HG03469 (cell line): ENCODE data around the gene PRSS56.

Experiments used
- ATAC-seq: cut with Tn5 transposase; IDR thresholded peaks from one replicate; pipeline ENCODE4 v1.9.1; 2021; ENCODE audit warnings: mild to moderate bottlenecking, moderate library complexity, moderate number of reproducible peaks; ENCODE audit not compliant: unreplicated experiment

The PRSS56 gene

GRCh38 chr2:232539298-232540231 lies 19.4 kb downstream of the PRSS56 start, which contains the start of gene CHRNG:
Gene CHRNG, plus strand, starts transcription at chr2:232539692. Its CDS starts 56 bp downstream, at chr2:232539748.
- ATAC-seq, result no peak

GRCh38 chr2:232540441-232541041 lies 20.4 kb downstream of the PRSS56 start:
- no peak for ATAC-seq

DNA sequence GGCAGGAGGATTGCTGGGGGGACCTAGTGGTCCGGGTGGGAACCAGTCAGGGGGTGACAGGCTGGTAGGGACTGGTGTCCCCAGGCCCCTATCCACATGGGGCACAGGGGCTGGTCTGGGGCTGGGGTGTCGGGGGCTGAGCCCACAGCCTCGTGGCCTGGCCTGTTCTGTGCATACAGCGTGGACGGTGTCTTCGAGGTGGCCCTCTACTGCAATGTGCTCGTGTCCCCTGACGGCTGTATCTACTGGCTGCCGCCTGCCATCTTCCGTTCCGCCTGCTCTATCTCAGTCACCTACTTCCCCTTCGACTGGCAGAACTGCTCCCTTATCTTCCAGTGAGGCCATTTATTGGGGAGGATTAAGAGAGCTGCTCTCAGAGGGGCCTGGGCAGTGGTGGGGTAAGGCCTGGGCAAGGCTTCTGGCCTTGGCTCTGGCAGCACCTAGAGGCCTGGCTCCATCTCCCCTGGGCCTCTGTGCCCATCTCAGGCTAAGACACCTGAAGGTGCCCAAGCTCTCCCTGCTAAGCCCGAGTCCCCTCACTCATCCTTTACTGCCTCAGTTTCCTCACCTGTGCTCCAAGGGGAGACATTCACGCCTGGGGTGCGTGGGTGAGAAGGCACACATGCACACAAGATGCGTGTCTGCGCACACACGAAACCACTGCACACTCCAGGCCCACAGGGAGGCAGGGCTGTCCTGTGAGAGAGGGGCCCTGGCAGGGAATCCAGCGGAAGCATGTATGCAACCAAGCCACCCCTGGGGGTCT lies 21.2 kb downstream of the PRSS56 start:
- no peak for ATAC-seq

DNA sequence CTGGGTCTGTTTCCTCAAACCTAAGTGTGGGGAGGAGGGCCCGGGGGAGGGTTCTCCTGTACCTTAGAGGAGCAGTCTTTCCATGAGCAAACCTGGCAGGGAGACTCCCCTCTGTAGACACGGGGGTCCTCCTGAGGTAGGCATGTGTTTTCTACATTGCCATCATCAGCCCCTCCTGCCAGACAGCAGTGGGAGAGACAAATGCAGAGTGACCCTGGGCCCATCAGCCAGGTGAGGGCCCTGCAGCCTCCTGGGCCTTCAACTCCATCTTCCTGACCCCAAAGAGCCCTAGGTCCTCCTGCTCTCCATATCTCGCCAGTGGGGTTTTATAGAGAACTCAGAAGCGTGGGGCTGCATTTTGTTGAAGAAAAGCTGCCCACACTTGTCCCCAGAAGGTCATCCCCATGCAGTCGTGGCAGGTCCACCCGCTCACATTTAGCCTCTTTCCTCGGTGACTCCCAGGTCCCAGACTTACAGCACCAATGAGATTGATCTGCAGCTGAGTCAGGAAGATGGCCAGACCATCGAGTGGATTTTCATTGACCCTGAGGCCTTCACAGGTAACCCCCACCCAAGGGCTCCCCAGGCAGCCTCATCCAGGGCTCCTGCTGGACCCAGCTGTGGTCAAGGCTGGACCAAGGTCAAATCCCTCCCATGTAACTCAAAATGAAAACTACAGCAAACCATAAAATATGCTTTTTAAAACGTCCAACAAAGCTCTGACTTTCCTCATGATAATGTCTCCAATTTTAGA lies 21.9 kb downstream of the PRSS56 start:
- no peak for ATAC-seq

DNA sequence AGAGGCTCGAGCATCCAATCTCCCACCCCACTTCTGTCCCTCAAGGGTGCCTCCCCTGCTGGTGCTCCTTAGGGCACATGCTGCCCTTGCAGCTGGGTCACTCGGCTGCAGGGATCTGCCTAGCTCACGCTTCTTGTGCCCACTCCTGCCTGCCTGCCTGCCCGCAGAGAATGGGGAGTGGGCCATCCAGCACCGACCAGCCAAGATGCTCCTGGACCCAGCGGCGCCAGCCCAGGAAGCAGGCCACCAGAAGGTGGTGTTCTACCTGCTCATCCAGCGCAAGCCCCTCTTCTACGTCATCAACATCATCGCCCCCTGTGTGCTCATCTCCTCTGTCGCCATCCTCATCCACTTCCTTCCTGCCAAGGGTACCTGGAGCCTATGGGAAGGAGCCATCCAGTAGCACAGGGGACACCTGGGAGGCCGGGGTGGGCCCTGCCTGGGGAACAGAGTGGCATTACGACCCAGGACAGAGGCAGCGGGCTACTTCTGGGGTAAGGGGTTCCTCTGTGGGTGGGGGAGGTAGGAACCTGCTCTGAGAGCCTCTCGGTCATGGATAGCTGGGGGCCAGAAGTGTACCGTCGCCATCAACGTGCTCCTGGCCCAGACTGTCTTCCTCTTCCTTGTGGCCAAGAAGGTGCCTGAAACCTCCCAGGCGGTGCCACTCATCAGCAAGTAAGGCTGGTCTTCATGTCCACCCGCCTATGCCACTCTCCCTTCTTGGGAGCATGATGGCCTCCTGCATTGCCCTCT lies 22.7 kb downstream of the PRSS56 start:
- ATAC-seq, result no peak

- ATAC-seq, result no peak
Observed at GRCh38 chr2:232543491-232543890, 23.3 kb downstream of the PRSS56 start.

DNA sequence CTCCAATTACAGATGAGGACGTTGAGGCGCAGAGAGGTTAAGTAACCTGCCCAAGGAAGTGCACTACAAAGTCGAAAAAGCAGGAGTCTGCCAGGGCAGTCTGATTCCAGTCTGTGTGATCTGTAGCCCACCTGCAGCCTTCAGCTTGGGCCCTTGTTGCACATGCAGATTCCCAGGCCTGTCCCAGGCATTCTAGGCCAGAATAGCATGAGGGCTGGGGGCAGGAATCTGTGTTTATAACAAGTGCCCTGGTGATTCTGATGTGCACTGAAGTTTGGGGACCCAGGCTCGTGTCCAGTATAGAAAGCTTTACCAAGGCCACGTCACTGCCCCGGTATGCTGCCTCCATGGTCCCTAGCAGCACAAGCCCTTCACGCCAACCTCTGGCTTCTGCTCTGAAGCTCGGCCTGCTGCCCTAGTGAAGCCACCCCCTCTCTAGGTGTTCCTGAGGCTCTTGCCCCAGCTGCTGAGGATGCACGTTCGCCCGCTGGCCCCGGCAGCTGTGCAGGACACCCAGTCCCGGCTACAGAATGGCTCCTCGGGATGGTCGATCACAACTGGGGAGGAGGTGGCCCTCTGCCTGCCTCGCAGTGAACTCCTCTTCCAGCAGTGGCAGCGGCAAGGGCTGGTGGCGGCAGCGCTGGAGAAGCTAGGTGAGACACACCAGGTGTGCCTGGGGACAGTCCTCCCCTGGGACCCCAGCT lies 23.9 kb downstream of the PRSS56 start:
- no peak for ATAC-seq

DNA sequence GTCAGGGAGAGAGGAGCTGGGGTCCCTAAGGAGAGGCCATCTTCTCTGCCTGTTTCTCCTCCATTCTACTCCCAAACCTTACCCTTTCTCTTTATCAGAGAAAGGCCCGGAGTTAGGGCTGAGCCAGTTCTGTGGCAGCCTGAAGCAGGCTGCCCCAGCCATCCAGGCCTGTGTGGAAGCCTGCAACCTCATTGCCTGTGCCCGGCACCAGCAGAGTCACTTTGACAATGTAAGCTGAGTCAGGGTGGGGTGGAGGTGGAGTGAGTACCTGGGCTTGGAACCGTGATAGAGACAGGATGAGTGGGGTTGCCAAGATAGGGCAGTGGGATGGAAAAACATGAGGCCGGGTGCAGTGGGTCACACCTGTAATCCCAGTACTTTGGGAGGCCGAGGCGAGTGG lies 24.5 kb downstream of the PRSS56 start:
- no peak for ATAC-seq

DNA sequence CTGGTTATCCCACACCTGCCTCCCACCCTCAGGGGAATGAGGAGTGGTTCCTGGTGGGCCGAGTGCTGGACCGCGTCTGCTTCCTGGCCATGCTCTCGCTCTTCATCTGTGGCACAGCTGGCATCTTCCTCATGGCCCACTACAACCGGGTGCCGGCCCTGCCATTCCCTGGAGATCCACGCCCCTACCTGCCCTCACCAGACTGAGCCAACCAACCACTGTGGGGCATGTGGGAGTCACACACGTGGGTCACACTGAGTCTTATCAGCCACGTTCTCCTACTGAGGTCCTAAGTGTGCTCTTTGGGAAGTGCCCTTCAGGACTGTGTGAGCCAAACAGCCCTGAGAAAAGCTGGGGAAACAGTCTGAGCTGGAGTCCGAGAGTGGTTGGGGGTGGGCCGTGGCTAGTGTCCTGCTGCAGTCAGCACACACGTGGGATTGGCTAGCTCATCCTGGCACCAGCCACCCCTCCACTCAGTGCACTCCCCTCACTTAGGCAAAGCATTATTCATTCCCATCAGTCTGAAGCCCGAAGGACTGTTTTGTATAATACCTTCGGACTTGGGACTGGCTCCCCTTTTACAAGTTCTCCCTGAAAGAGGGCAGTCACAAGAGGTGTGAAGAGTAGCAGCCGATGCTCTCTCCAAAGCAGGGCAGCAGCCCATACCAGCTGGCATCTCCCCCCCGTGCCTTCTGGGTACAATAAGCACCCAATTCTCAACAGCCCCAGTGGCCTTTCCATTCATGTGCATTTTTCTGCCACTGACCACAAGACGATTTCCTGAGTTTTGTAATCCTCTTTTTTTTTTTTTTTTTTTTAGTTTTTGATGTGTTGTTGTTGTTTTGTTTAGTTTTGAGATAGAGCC lies 25.6 kb downstream of the PRSS56 start:
- no peak for ATAC-seq

- no peak for ATAC-seq
Observed at GRCh38 chr2:232547991-232548390, 27.8 kb downstream of the PRSS56 start.

DNA sequence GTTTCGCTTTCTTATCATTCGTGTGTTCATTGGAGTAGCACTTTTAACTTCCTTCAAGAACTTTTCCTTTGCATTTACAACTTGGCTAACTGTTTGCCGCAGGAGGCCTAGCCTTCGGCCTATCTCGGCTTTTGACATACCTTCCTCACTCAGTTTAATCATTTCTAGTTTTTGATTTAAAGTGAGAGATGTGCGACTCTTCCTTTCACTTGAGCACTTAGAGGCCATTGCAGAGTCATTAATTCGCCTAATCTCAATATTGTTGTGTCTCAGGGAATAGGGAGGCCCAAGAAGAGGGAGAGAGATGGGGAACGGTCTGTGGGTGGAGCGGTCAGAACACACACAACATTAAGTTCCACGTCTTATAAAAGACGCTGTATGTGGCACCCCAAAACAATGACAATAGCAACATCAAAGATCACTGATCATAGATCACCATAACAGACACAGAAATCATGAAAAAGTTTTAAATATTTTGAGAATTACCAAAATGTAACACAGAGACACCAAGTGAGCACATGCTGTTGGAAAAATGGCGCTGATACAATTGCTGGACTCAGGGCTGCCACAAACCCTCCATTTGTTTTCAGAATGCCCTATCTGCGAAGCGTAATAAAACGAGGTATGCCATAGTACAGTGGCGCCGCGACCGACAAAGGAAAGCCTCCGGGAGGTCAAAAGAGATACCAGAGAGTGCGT lies 29.6 kb downstream of the PRSS56 start:
- no peak for ATAC-seq

- ATAC-seq, result peak; percentile 90
Observed at GRCh38 chr2:232550354-232551249, 30.4 kb downstream of the PRSS56 start, which contains the start of the genes EIF4E2 and TIGD1. Gene EIF4E2, plus strand, starts transcription at chr2:232550689. Its CDS starts 36 bp downstream, at chr2:232550725. Gene TIGD1, minus strand, starts transcription at chr2:232550557. Its CDS starts 675 bp downstream, at chr2:232549882.

DNA sequence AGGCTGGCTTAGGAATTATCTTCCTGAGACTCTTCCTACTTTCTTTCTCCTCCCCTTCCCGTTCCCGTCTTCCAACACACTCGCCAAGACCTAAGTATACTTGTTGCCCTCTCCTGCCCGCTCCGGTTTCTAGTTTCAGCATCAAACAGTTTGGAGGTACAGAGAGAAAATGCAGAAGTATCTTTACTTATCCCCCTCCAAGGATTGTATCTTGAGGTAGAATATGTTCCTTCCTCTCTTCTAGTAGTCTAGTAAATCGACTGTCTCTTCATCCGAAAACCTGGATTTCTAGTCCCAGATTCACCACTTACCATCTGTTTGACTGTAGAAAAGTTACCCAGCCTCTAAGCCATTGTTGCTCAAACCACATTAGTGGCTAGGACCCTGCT lies 31.1 kb downstream of the PRSS56 start:
- no peak for ATAC-seq

DNA sequence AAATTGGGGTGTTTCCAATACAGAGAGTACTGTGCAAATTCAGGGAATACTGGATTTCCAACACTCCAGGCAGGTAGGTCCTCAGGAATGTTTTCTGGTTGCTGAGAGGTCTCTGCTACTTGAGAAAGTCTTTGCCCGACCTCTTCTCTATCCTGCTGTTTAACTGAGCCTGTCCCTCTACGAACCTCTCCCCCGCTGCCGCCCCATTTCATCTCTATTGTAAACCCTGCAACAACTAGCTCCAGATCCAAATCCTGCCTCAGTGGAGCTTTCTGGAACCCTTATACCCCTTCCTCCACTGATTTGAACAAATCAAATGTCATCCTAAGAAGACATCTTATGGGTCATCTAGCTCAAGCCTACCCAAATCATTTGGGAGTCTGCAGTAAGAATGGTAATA lies 31.6 kb downstream of the PRSS56 start:
- ATAC-seq, result no peak

- ATAC-seq, result no peak
Observed at GRCh38 chr2:232556426-232556825, 36.2 kb downstream of the PRSS56 start.

- ATAC-seq, result no peak
Observed at GRCh38 chr2:232562515-232563151, 42.4 kb downstream of the PRSS56 start.
